Activated CD4-positive, alpha-beta memory T cell treated with anti-CD3 and anti-CD28 coated beads, Interleukin-2, amount 10 ng/mL, durations not matched to agents 7 days and 5 days (primary cell): ENCODE results near the gene GPNMB. TPM values are rescaled to one million over a fixed set of nuclear protein-coding genes. Genes with fewer than 3 reads are reported as not detected.
A peak's percentile ranks its signal among the peaks of the same experiment; 100 is the strongest.

Source experiments
- CTCF ChIA-PET: fragments of 350-600 bp; sonication (Branson Sonifier 250); formaldehyde crosslinking; loops from one replicate; lab custom pipeline; 2021; ENCODE audit warnings: antibody characterized with exemption, inconsistent platforms; lab: Charles Lee
- POLR2A ChIA-PET: fragments of 350-600 bp; sonication (Branson Sonifier 250); formaldehyde crosslinking; loops from one replicate; lab custom pipeline; 2021; ENCODE audit warnings: antibody characterized with exemption; lab: Charles Lee
- DNase-seq: peaks from one replicate; pipeline ENCODE4 v3.0.0-alpha.2; 2020
- H3K27ac Mint-ChIP-seq: one replicate; pipeline ENCODE4 v1.8.0; 2021; ENCODE audit warnings: mild to moderate bottlenecking, mixed read lengths
- H3K27me3 Mint-ChIP-seq: one replicate; pipeline ENCODE4 v1.8.0; 2021; ENCODE audit warnings: mixed read lengths
- H3K36me3 Mint-ChIP-seq: one replicate; pipeline ENCODE4 v1.8.0; 2021; ENCODE audit warnings: low read depth, mixed read lengths
- H3K4me1 Mint-ChIP-seq: one replicate; pipeline ENCODE4 v1.8.0; 2021; ENCODE audit warnings: mixed read lengths
- H3K4me3 Mint-ChIP-seq: one replicate; pipeline ENCODE4 v1.8.0; 2021; ENCODE audit warnings: mild to moderate bottlenecking, mixed read lengths
- H3K9me3 Mint-ChIP-seq: one replicate; pipeline ENCODE4 v1.8.0; 2021; ENCODE audit warnings: mixed read lengths
- total RNA-seq, 2 experiments: library from RNA; stranded (reverse); gene quantifications; one replicate each; pipeline ENCODE4 v1.2.3, GENCODE V29; 2021

Gene GPNMB
- total RNA-seq, 2 experiments from 2014 or later: 0.28 to 0.38 TPM

GRCh38 chr7:23264916-23265458, 18.4 kb downstream of the GPNMB start:
- no peak for DNase-seq
- Mint-ChIP-seq H3K4me1 (peaks cover 5% of the 10 kb centered on the region), H3K9me3 (no peaks in the 10 kb centered on the region), H3K27ac (no peak overlapping the region), H3K36me3 (no peaks in the 10 kb centered on the region), H3K27me3 (peaks cover 3% of the 10 kb centered on the region), H3K4me3 (no peak overlapping the region)
- ChIA-PET POLR2A (no interaction called here), CTCF (interaction anchor here (0.6 to 7.5 kb wide), 5 partner anchors 7 to 305 kb away, joined by 3 to 90 read pairs (median 4); no protein-coding TSS in a partner anchor)

- no peaks in the 10 kb centered on the region for H3K36me3 Mint-ChIP-seq
- no peak overlapping the region for H3K4me3 Mint-ChIP-seq
- ChIA-PET POLR2A (no interaction called here), CTCF (interaction anchor here (1.7 kb wide), 1 partner anchor 10 kb away, joined by 6 read pairs; no protein-coding TSS in a partner anchor)
- no peak for DNase-seq
- H3K27me3 Mint-ChIP-seq: peaks cover 3% of the 10 kb centered on the region
- peaks cover 5% of the 10 kb centered on the region for H3K4me1 Mint-ChIP-seq
- H3K27ac Mint-ChIP-seq: no peak overlapping the region
- H3K9me3 Mint-ChIP-seq: no peaks in the 10 kb centered on the region
Measured at GRCh38 chr7:23266918-23267317, 20.3 kb downstream of the GPNMB start.

GRCh38 chr7:23267357-23267756, 20.8 kb downstream of the GPNMB start:
- ChIA-PET CTCF (interaction anchor here (1.1 to 1.7 kb wide), 2 partner anchors 9 to 279 kb away, joined by 3 to 6 read pairs; no protein-coding TSS in a partner anchor), POLR2A (no interaction called here)
- Mint-ChIP-seq H3K27me3 (peaks cover 5% of the 10 kb centered on the region), H3K4me3 (no peak overlapping the region), H3K9me3 (no peaks in the 10 kb centered on the region), H3K36me3 (no peaks in the 10 kb centered on the region), H3K27ac (no peak overlapping the region), H3K4me1 (peaks cover 8% of the 10 kb centered on the region)
- no peak for DNase-seq

- Mint-ChIP-seq H3K36me3 (no peaks in the 10 kb centered on the region), H3K27ac (no peak overlapping the region), H3K4me1 (peaks cover 13% of the 10 kb centered on the region), H3K27me3 (peaks cover 5% of the 10 kb centered on the region), H3K4me3 (no peak overlapping the region), H3K9me3 (no peaks in the 10 kb centered on the region)
- POLR2A ChIA-PET: no interaction called here
- CTCF ChIA-PET: interaction anchor here (0.7 to 6.8 kb wide), 4 partner anchors 7 to 443 kb away, joined by 3 to 90 read pairs (median 4); no protein-coding TSS in a partner anchor
- DNase-seq: no peak
Measured at GRCh38 chr7:23268167-23268566, 21.6 kb downstream of the GPNMB start.

GRCh38 chr7:23268746-23269145, 22.2 kb downstream of the GPNMB start:
- no peak overlapping the region for H3K4me3 Mint-ChIP-seq
- ChIA-PET POLR2A (interaction anchor here (0.6 kb wide), 1 partner anchor 31 kb away, joined by 4 read pairs; the partner anchor contains the start of gene MALSU1), CTCF (interaction anchor here (0.7 to 6.8 kb wide), 5 partner anchors 7 to 443 kb away, joined by 3 to 90 read pairs (median 3); no protein-coding TSS in a partner anchor)
- no peak overlapping the region for H3K27ac Mint-ChIP-seq
- H3K9me3 Mint-ChIP-seq: no peaks in the 10 kb centered on the region
- H3K36me3 Mint-ChIP-seq: no peaks in the 10 kb centered on the region
- no peak for DNase-seq
- H3K27me3 Mint-ChIP-seq: peaks cover 5% of the 10 kb centered on the region
- peaks cover 19% of the 10 kb centered on the region for H3K4me1 Mint-ChIP-seq

- ChIA-PET CTCF (interaction anchor here (0.6 to 6.8 kb wide), 46 partner anchors 10 to 441 kb away, joined by 3 to 90 read pairs (median 5); partner anchors contain the start of genes IGF2BP3, KLHL7 and MALSU1), POLR2A (interaction anchor here (1.0 to 1.3 kb wide), 3 partner anchors 166 to 451 kb away, joined by 3 to 5 read pairs (median 3); no protein-coding TSS in a partner anchor)
- Mint-ChIP-seq H3K27ac (no peak overlapping the region), H3K36me3 (no peaks in the 10 kb centered on the region), H3K9me3 (no peaks in the 10 kb centered on the region), H3K4me3 (no peak overlapping the region), H3K4me1 (peaks cover 15% of the 10 kb centered on the region), H3K27me3 (peaks cover 5% of the 10 kb centered on the region)
- no peak for DNase-seq
Measured at GRCh38 chr7:23272275-23272674, 25.7 kb downstream of the GPNMB start.

GRCh38 chr7:23273141-23273599, 26.6 kb downstream of the GPNMB start:
- no peaks in the 10 kb centered on the region for H3K36me3 Mint-ChIP-seq
- POLR2A ChIA-PET: interaction anchor here (1.2 to 1.3 kb wide), 4 partner anchors 160 to 274 kb away, joined by 3 to 5 read pairs (median 3); no protein-coding TSS in a partner anchor
- peak overlapping the region; percentile 29 for H3K4me3 Mint-ChIP-seq
- no peaks in the 10 kb centered on the region for H3K9me3 Mint-ChIP-seq
- DNase-seq: peak; percentile 91
- H3K4me1 Mint-ChIP-seq: peaks cover 15% of the 10 kb centered on the region
- peaks cover 5% of the 10 kb centered on the region for H3K27me3 Mint-ChIP-seq
- CTCF ChIA-PET: interaction anchor here (0.5 to 6.8 kb wide), 65 partner anchors 9 to 442 kb away, joined by 3 to 90 read pairs (median 5); partner anchors contain the start of genes IGF2BP3, KLHL7 and MALSU1
- no peak overlapping the region for H3K27ac Mint-ChIP-seq

- no peaks in the 10 kb centered on the region for H3K9me3 Mint-ChIP-seq
- H3K4me1 Mint-ChIP-seq: peaks cover 15% of the 10 kb centered on the region
- no peaks in the 10 kb centered on the region for H3K36me3 Mint-ChIP-seq
- H3K27me3 Mint-ChIP-seq: peaks cover 2% of the 10 kb centered on the region
- DNase-seq: no peak
- CTCF ChIA-PET: interaction anchor here (1.1 to 2.3 kb wide), 7 partner anchors 8 to 264 kb away, joined by 3 to 9 read pairs (median 6); no protein-coding TSS in a partner anchor
- POLR2A ChIA-PET: interaction anchor here (0.8 to 1.9 kb wide), 2 partner anchors 24 to 605 kb away, joined by 3 to 6 read pairs; partner anchors contain the start of gene MALSU1
- H3K27ac Mint-ChIP-seq: no peak overlapping the region
- H3K4me3 Mint-ChIP-seq: no peak overlapping the region
Measured at GRCh38 chr7:23275912-23276311, 29.3 kb downstream of the GPNMB start.

- Mint-ChIP-seq H3K4me3 (no peak overlapping the region), H3K4me1 (peaks cover 15% of the 10 kb centered on the region), H3K36me3 (no peaks in the 10 kb centered on the region), H3K9me3 (no peaks in the 10 kb centered on the region), H3K27me3 (peaks cover 2% of the 10 kb centered on the region), H3K27ac (no peak overlapping the region)
- CTCF ChIA-PET: interaction anchor here (0.6 to 2.3 kb wide), 12 partner anchors 9 to 1852 kb away, joined by 3 to 9 read pairs (median 4); no protein-coding TSS in a partner anchor
- POLR2A ChIA-PET: interaction anchor here (0.5 to 0.8 kb wide), 2 partner anchors 507 to 605 kb away, joined by 3 read pairs; no protein-coding TSS in a partner anchor
- no peak for DNase-seq
Measured at GRCh38 chr7:23276376-23276775, 29.8 kb downstream of the GPNMB start.

GRCh38 chr7:23276947-23277346, 30.4 kb downstream of the GPNMB start:
- H3K27ac Mint-ChIP-seq: no peak overlapping the region
- POLR2A ChIA-PET: interaction anchor here (0.5 to 0.8 kb wide), 2 partner anchors 14 to 506 kb away, joined by 3 read pairs; no protein-coding TSS in a partner anchor
- H3K4me1 Mint-ChIP-seq: peaks cover 15% of the 10 kb centered on the region
- peaks cover 2% of the 10 kb centered on the region for H3K27me3 Mint-ChIP-seq
- no peak overlapping the region for H3K4me3 Mint-ChIP-seq
- CTCF ChIA-PET: interaction anchor here (0.6 to 2.3 kb wide), 11 partner anchors 9 to 266 kb away, joined by 3 to 9 read pairs (median 4); no protein-coding TSS in a partner anchor
- no peaks in the 10 kb centered on the region for H3K36me3 Mint-ChIP-seq
- DNase-seq: no peak
- H3K9me3 Mint-ChIP-seq: no peaks in the 10 kb centered on the region

- DNase-seq: peak; percentile 21
- H3K27me3 Mint-ChIP-seq: no peaks in the 10 kb centered on the region
- no peaks in the 10 kb centered on the region for H3K9me3 Mint-ChIP-seq
- peaks cover 12% of the 10 kb centered on the region for H3K4me1 Mint-ChIP-seq
- no peak overlapping the region for H3K4me3 Mint-ChIP-seq
- ChIA-PET POLR2A (interaction anchor here (0.8 kb wide), 1 partner anchor 13 kb away, joined by 3 read pairs; no protein-coding TSS in a partner anchor), CTCF (interaction anchor here (0.6 to 2.3 kb wide), 10 partner anchors 8 to 265 kb away, joined by 3 to 9 read pairs (median 4); no protein-coding TSS in a partner anchor)
- H3K27ac Mint-ChIP-seq: no peak overlapping the region
- H3K36me3 Mint-ChIP-seq: no peaks in the 10 kb centered on the region
Measured at GRCh38 chr7:23277359-23277989, 30.9 kb downstream of the GPNMB start.

GRCh38 chr7:23279819-23280525, 33.4 kb downstream of the GPNMB start:
- DNase-seq: no peak
- Mint-ChIP-seq H3K27ac (no peak overlapping the region), H3K36me3 (no peaks in the 10 kb centered on the region), H3K27me3 (no peaks in the 10 kb centered on the region), H3K4me1 (no peaks in the 10 kb centered on the region), H3K9me3 (no peaks in the 10 kb centered on the region), H3K4me3 (no peak overlapping the region)
- POLR2A ChIA-PET: no interaction called here
- CTCF ChIA-PET: interaction anchor here (1.0 to 2.0 kb wide), 5 partner anchors 10 to 267 kb away, joined by 3 to 6 read pairs (median 3); no protein-coding TSS in a partner anchor
